ENCODE data around the gene A4GNT. TPM values are rescaled to one million over a fixed set of nuclear protein-coding genes. Genes with fewer than 3 reads are reported as not detected.

Gene A4GNT
- total RNA-seq, 1 donor from 2014 or later, result not detected

DNA sequence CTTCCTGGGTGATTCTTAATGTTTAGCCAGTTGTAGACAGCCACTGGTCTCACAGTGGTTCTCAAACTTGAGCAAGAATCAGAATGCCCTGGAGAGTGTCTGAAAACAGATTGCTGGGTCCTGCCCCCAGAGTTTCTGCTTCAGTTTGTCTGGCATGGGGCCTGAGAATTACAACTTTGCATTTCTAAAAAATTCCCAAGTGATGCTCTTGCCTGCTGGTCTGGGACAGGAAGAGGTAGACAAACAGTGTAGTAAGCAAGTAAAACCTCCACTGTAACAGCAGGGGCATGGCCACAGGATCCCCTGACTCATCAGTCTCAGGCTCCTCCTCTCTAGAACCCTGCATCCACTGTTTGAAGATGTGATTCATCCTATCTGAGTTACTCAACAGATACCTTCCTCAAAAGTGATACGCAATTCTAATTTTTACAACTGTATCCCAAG is 53.3 kb downstream of the A4GNT start:
- Mint-ChIP-seq H3K4me3 (no peak overlapping the region), H3K36me3 (ENCODE audit: low read depth) (no peaks in the 10 kb centered on the region), H3K27ac (no peak overlapping the region), H3K9me3 (no peaks in the 10 kb centered on the region), H3K4me1 (no peaks in the 10 kb centered on the region), H3K27me3 (peaks cover 20% of the 10 kb centered on the region)
- intact Hi-C loops (cut with micrococcal nuclease), result no loop called here
- CTCF ChIA-PET, result no interaction called here
- no peak for TF ChIP-seq CTCF (IDR thresholded peaks at IDR 0.05)
- POLR2A ChIA-PET, result no interaction called here
- no peak for ATAC-seq (ENCODE audit: low read depth)
- DNase-seq, result no peak

GRCh38 chr3:138078096-138078495 is 54.1 kb downstream of the A4GNT start:
- TF ChIP-seq CTCF (IDR thresholded peaks at IDR 0.05), result no peak
- no peaks in the 10 kb centered on the region for H3K4me1 Mint-ChIP-seq
- intact Hi-C loops (cut with micrococcal nuclease), result no loop called here
- H3K27me3 Mint-ChIP-seq, result peaks cover 16% of the 10 kb centered on the region
- ChIA-PET CTCF (no interaction called here), POLR2A (no interaction called here)
- no peak overlapping the region for H3K4me3 Mint-ChIP-seq
- no peak overlapping the region for H3K27ac Mint-ChIP-seq
- ATAC-seq (ENCODE audit: low read depth) (no peak), DNase-seq (no peak)
- no peaks in the 10 kb centered on the region for H3K9me3 Mint-ChIP-seq
- H3K36me3 Mint-ChIP-seq (ENCODE audit: low read depth), result no peaks in the 10 kb centered on the region

Other genes with a start within 250 kb of the A4GNT start
- not detected in 2 replicates for gene CLDN18, start 122.2 kb downstream of the A4GNT start, total RNA-seq
- gene DZIP1L, start 16.8 kb downstream of the A4GNT start, total RNA-seq, result not detected in 2 replicates
- gene DBR1, start 42.5 kb upstream of the A4GNT start, total RNA-seq, result 19.6 and 19.9 TPM in 2 replicates
- 69.2 and 82.3 TPM in 2 replicates for gene ARMC8, start 54.9 kb upstream of the A4GNT start, total RNA-seq
- gene NME9, start 197.5 kb upstream of the A4GNT start, total RNA-seq, result not detected in 2 replicates
- 0.07 TPM in 1 of 2 replicates, not detected in the other for gene MRAS, start 216.2 kb upstream of the A4GNT start, total RNA-seq